Stimulated activated CD8-positive, alpha-beta memory T cell treated with anti-CD3 and anti-CD28 coated beads, Interleukin-2, amount 100 ng/mL, for 48 hours (primary cell): ENCODE measurements around the gene HSPA4.
A peak's percentile ranks its signal among the peaks of the same experiment; 100 is the strongest.
"Not testable (repeated sequence)": the region's sequence is repeated elsewhere in the genome, so short reads cannot be mapped to it uniquely, and the experiment has no call there.

Experiments used
- DNase-seq, 2 donors: peaks; one replicate each; pipeline ENCODE4 v3.0.0-alpha.2; 2020; ENCODE audit warnings: low read depth in 2 of 2

Gene HSPA4

DNA sequence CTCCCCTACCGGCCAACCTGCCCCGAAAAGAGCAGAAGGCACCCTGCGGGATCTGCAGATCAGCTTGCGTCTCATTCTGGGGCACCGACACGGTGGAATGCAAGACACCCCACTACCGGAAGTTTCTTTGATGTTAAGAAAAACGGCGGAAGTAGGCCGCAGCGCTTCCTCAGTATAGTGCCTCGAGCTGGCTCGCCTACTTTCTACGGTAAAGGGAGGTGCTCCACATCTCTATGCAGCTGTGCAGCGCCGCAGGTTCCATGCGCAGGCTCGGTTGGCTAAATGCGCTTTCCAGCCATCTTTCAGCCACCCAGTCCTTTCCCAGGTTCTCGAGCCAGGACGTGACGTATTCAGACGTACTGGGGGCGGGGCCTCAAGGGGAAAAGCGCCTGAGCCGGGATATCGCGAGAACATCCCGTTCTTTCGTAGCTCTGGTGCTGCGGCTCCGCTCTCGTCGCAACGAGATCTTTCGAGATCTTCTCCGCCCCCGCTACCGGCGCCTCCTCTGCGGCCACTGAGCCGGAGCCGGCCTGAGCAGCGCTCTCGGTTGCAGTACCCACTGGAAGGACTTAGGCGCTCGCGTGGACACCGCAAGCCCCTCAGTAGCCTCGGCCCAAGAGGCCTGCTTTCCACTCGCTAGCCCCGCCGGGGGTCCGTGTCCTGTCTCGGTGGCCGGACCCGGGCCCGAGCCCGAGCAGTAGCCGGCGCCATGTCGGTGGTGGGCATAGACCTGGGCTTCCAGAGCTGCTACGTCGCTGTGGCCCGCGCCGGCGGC lies at the start of gene HSPA4:
Gene HSPA4, plus strand, starts transcription at position 472 of the 775 bp plus-strand sequence. Its CDS starts 238 bp downstream, at position 710.
- peak; percentile 91 to 95 for DNase-seq

DNA sequence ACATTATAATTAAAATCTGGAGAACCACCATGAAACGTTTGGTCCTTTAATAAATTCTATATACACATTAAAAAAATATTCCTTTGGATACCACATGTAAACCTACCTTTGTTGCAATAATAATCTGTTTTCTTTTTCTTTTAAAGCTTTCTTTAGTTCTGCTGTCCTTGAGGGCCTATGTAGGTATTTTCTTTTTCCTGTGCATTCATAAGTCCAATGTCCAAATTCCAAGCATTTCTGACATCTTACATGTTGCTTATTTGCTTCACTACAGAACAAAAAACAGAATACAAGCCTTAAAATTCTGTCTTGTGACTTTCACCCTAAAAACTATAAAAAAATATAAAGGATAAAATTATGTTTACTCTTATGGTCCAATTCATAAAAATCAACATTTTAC lies 45.2 kb upstream of the HSPA4 start:
- DNase-seq: no peak

GRCh38 chr5:133008455-133008854 lies 43.4 kb upstream of the HSPA4 start:
- DNase-seq: not testable (repeated sequence)

- no peak for DNase-seq
These were observed 36.3 kb upstream of the HSPA4 start for GRCh38 chr5:133015466-133015865.

GRCh38 chr5:133017964-133018363 lies 33.8 kb upstream of the HSPA4 start:
- DNase-seq: no peak

DNA sequence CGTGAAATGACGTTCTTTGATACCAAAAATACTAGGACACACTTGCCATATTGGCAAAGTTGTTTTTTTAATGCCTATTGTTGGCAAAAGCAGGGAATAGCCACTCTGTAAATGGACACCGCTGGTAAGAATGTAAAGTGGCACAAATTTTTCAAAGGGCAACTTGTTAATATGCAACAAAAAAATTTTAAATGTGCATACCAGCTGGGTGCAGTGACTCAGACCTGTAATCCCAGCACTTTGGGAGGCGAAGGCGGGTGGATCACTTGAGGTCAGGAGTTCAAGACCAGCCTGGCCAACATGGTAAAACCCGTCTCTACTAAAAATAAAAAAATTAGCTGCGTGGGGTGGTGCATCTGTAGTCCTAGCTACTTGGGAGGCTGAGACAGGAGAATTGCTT lies 32.3 kb upstream of the HSPA4 start:
- not testable (repeated sequence) for DNase-seq

GRCh38 chr5:133025804-133026663 lies 25.8 kb upstream of the HSPA4 start, which contains the start of gene ZCCHC10:
TSS of gene ZCCHC10 (minus strand) at chr5:133026549. CDS start at chr5:133026537, 12 bp downstream.
- DNase-seq: peak; percentile 86 to 88

GRCh38 chr5:133026664-133027153 lies 25.1 kb upstream of the HSPA4 start:
- DNase-seq: no peak

- DNase-seq: no peak
These were observed 22.4 kb upstream of the HSPA4 start for GRCh38 chr5:133029416-133029815.

DNA sequence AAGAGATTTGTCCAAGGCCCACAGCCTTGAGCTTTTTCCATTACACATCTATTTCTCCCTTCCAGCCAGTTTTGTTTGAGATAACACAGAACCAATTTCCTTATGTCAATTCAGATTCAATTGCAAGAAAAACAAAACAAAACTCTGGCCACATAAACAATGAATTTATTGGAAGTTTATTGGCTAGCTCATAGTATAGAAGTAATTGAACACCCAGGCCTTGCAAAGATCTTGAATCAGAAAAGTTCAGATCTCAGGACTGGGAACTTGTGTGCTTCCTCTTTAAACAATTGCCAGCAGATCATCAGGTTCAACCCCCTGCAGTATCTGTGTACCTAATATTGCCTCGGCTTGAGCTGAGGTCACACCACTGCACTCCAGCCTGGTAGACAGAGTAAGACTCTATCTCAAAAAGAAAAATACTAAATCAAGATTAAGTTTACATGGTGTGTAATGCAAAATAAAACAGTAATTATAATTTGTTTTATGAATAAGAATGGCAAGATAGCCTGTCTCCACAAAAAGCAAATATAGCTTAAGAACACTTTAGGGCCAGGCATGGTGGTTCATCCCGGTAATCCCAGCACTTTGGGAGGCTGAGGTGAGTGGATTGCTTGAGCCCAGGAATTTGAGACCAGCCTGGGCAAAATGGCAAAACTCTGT lies 21.3 kb upstream of the HSPA4 start:
- no peak for DNase-seq

DNA sequence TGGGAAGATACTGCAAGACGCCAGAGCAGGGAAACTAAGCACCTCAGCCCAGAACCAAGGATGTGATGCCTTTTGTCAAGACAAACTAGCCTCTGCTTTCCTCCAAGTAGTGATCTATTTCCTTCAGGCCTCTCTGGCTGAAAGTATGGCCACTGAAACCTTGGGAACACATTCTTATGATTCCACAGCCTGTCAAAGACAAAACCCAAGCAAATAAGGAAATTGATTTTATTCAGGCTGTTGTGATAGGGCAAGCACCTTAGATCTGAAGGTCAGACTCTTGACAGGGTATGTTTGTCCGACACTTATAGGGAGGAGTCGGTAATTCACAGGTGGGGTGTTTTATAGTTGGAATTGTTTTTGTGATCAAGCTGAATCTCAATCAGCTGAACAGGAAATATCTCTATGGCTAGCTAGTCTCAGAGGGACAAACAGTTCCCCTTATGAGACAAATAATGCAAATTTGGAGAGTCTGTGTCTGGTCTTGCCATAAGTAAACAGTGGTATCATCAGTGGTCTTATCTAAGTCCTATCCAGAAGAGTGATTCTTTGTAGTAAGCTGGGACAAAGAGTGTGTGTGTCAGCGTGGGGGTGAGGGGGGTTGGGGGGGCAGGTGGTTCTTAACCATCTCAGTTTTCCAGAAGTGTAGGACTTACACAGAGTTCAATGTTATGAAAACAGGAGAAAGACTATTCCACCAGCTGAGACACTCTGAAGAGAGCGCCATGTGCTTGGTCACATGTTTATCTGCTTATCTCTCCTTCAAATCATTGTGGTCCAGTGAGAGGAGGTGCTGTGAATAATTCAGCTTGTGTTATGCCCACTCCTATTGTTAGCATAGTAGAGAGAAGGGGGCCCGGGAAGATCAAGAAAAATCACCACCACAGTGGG lies 18.7 kb upstream of the HSPA4 start:
- no peak for DNase-seq

- no peak for DNase-seq
These were observed 17.7 kb upstream of the HSPA4 start for GRCh38 chr5:133034064-133034463.

- DNase-seq: no peak
These were observed 16.6 kb upstream of the HSPA4 start for GRCh38 chr5:133035224-133035623.

GRCh38 chr5:133036677-133037076 lies 15.1 kb upstream of the HSPA4 start:
- DNase-seq: not testable (repeated sequence)

DNA sequence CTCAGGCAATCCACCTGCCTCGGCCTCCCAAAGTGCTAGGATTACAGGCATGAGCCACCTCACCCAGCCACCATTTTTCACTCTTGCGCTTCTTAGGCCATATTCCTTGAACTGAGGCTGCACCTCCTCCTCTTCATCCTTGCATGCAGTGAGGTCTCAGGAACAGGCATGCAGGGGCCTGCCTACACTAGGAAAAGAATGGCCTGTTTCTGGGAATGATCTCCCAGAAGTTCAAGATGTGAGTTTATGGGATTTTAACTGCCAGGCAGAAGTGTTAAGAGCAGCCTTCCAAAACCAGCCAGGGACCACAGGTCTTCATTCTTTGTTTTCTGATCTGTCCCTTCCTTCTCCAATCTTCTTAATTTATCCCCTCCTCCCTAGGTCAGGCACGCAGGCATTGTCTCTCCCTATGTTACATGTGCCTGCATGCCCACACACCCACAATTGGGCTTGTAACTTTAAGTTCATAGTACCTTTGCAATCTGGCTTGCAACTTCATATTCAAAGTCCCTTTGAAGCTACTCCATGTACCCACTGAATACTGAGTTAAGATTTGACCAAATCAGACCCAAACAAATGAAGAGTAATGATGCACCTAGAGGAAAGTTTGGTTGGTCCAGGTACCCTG lies 10.5 kb upstream of the HSPA4 start:
- no peak for DNase-seq

GRCh38 chr5:133041910-133042309 lies 9.9 kb upstream of the HSPA4 start:
- DNase-seq: no peak

- DNase-seq: not testable (repeated sequence)
These were observed 5.3 kb upstream of the HSPA4 start for GRCh38 chr5:133046560-133046959.

DNA sequence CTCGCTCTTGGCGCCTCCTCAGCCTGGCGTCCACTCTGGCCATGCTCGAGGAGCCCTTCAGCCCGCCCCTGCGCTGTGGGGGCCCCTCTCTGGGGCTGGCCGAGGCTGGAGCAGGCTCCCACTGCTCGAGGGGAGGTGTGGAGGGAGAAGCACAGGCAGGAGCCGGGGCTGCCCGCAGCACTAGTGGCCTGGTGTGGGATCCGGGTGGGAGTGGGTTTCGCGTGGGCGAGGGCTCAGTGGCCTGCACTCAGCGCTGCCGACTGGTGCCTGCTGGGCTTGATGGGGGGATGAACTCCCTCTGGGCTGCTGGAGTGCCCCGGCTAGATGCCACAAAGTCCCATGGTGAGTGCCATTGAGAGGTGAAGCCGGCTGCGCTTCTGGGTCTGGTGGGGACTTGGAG lies 4.4 kb upstream of the HSPA4 start:
- DNase-seq: no peak

GRCh38 chr5:133048993-133049725 lies 2.7 kb upstream of the HSPA4 start:
- DNase-seq: no peak

GRCh38 chr5:133049726-133050048 lies 2.1 kb upstream of the HSPA4 start:
- no peak for DNase-seq
